ENCODE results near the gene ATAD3C.
"Not testable (repeated sequence)": the region's sequence is repeated elsewhere in the genome, so short reads cannot be mapped to it uniquely, and the experiment has no call there.

Gene ATAD3C, protein sequence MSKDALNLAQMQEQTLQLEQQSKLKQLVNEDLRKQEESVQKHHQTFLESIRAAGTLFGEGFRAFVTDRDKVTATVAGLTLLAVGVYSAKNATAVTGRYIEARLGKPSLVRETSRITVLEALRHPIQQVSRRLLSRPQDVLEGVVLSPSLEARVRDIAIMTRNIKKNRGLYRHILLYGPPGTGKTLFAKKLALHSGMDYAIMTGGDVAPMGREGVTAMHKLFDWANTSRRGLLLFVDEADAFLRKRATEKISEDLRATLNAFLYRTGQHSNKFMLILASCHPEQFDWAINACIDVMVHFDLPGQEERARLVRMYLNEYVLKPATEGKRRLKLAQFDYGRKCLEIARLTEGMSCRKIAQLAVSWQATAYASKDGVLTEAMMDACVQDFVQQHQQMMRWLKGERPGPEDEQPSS

DNA sequence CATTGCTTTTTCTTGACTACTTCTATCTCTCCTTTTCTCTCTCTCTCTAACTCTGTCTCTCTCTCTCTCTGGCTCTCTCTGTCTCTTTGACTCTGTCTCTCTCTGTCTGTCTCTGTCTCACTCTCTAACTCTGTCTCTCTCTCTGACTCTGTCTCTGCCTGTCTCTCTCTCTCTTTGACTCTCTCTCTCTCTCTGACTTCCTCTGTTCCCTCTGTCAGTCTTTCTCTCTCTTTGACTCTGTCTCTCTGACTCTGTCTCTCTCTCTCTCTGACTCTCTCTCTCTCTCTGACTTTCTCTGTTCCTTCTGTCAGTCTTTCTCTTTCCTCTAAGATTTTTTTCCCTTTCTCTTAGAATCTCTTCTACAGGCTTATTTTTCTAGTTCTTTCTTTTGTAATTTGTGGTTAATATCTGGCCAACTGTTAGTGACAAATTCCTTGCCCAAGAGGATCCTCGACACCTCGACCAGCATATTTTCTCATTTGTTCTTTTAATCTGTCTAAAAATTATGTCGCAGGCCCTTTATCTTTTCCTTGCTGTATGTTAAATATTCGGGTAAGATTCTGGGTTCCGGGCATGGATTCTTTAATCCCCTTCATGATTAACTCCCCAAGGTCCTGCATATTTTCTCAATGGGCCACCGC, at the start of gene ATAD3C:
TSS of gene ATAD3C (plus strand) at position 591 of the 641 bp plus-strand sequence. CDS start 995 bp downstream, outside the sequence.
- no peak for DNase-seq (ENCODE audit: low spot score)

DNA sequence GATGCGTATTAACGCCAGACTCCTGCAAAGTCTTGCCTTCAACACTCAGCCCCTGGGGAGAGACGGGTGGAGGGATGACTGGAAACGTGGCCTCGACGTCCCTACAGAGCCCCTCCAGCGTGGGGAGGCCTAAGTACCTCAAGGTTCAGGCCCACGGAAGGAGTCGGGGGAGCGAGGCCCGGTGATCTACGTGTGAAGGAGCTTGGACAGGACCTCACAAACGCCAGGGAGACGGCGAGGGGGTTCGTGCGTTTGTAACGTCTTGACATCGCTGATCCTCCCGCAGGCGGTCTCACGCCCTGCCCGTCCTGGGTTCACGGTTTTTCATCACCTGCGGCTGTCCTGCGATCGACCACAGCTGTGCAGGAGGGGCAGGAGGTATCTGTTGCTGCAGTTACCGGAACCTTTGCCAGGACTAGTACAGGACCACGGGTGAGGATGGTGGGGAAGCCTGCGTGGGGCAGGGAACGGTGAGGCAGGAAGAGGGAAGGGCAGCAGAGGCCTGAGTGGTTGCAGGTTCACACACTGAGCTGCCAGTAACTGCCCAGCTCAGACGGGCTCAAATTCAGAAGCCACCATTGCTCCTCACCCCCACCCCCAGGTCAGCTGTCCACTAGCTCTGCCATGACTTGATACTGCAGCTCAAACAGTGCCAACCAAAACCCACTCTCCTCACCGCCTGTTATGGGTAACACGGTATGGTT, 49.5 kb upstream of the ATAD3C start:
- DNase-seq (ENCODE audit: low spot score): peak; percentile 26

DNA sequence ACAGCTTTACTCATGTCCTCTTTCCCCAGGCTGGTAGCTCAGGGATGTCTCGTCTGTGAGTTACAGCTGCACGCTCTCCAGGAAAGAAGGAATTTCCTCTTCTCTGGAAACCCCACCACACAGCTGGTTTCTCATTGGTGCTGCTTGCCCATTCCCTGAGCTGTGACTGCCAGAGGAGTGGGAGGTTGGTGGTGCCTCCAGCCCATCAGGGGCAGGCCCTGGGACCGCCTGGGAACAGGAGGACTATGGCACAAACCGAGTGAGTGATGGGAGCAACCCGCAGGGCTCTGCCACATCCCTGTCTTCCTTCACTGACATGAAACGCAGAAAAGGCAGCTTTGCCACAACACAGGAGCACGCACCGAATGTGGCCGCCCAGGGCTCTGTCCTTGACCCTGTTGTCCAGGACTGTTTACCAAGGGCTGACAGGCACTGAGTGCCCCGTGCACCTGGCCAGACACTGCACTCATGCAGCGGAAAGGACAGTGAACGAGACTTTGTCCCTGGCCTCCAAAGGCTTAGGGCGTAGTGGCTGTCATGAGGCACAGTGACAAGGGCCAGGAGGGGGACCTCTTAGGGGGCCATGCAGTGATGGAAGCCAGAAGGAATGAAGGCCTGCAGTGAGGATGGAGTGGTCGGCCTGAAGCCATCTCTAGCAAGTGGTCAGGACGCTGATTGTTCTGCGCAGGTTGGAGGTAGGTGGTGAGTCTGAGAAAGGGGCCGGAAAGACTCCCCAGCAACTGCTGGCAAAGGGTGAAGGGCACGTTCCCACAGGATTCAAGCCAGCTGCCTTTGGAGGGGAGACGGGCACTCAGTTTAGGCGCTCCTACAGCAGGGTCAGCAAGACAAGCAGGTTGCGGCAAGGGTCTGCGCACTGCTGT, 48.7 kb upstream of the ATAD3C start:
- no peak for DNase-seq (ENCODE audit: low spot score)

DNA sequence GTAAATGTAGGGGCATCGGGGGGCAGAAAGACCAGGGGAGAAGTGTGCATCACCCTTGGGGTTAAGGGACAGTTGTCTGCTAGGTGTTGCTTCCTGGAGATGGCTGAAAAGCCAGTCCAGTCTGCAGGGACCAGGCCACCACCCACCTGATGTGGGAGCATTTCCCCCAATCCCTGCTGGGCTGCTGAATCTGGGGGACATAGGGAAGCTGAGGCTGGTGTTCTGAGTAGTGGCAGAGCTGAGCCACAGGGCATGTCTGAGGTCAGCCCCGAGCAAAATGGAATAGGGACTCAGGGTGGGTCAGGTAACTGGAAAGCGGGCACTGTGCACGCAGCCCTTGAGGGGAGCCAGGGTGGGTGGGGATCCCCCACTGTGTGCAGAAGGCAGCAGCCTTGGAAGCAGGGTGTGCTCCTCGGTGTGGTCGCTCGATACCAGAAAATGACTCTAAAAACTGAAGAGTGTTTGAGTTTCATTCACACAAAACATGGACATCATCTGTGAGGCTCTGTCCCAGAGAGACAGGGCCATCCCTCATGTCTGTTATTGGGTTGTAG, 48.0 kb upstream of the ATAD3C start:
- DNase-seq (ENCODE audit: low spot score): no peak

DNA sequence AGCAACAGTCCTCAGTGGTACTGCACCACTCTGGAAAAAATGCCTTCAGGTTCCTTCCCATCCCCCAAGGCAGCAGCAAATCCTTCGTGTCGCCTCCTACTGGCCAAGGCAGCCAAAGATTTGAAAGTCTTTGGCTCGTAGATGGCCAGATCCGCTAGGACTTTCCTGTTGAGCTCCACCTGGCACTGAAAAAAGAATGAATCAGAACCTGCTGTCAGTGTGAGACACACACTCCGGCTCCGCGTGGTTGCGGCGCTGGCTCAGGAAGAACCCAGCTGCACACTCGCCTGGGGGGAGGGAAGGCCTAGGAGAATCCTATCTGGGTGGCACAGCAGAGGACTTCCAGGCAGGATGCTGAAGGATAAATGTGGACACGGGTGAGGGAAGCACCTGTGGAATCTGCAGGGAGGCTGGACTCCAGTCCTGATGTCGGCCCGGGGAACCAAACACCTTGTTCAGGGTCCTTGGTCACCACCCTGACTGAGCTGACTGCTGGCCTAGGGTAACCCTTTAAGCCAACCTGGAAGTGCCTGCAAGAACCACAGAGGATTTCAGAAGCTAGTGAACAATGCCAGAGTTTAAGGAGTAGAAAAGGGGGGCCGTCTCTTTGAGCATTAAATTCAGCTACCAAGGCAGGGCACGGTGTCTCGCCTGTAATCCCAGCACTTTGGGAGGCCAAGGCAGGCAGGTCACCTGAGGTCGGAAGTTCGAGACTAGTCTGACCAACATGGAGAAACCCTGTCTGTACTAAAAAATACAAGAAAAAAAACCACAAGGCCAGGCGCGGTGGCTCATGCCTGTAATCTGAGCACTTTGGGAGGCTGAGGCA, 47.2 kb upstream of the ATAD3C start:
- DNase-seq (ENCODE audit: low spot score): peak; percentile 72

DNA sequence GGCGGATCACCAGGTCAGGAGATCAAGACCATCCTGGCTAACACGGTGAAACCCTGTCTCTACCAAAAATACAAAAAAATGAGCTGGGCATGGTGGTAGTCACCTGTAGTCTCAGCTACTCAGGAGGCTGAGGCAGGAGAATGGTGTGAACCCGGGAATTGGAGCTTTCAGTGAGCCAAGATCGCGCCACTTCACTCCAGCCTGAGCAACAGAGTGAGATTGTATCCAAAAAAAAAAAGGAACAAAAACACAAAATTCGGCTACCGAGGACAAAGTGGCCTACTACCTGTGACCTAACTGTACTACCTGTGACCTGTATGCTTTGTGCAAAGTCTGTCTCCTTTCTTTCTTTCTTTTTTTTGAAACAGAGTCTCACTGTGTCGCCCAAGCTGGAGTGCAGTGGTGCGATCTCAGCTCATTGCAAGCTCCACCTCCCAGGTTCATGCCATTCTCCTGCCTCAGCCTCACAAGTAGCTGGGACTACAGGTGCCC, 46.5 kb upstream of the ATAD3C start:
- not testable (repeated sequence) for DNase-seq (ENCODE audit: low spot score)

DNA sequence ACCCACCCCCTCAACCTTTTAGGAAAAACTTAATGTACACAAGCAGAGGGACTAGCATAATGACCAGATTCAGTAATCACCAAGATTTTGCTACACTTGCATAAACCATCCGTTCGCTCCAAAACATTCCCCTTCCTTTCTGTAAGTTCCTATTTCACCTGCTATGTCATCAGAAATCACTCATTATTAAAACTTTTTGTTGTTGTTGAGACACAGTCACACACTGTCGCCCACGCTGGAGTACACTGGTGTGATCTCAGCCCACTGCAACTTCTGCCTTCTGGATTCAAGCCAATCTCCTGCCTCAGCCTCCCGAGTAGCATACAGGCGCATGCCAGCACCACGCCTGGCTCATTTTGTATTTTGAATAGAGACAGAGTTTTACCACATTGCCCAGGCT, 45.8 kb upstream of the ATAD3C start:
- DNase-seq (ENCODE audit: low spot score): no peak

DNA sequence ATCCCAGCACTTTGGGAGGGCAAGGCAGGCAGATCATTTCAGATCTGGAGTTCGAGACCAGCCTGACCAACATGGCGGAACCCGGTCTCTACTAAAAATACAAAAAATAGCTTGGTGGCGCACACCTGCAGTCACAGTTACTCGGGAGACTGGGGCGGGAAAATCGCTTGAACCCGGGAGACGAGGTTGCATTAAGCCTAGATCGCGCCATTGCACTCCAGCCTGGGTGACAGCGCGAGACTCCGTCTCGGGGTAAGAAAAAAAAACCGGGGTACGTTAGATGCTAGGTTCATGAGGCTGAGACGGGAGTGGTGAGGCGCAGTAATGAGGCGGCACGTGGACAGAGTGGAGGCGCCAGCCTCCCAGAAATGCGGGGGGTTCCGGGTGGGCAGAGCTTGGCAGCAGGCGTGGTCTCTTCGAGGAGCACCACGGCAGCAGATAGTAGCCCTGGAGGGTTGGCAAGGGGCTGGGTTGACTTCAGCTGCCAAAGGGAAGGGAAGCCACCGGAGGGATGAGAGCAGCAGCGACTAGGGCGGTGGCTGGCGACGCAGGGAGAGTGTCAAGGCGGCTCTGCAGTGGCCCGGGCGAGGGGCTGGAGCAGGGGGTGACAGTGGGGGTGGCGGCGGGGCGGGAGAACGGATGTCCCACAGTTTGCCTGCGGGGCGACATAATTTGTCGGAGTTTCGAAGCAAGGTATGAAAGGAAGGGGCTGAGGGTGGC, 43.2 kb upstream of the ATAD3C start:
- no peak for DNase-seq (ENCODE audit: low spot score)

DNA sequence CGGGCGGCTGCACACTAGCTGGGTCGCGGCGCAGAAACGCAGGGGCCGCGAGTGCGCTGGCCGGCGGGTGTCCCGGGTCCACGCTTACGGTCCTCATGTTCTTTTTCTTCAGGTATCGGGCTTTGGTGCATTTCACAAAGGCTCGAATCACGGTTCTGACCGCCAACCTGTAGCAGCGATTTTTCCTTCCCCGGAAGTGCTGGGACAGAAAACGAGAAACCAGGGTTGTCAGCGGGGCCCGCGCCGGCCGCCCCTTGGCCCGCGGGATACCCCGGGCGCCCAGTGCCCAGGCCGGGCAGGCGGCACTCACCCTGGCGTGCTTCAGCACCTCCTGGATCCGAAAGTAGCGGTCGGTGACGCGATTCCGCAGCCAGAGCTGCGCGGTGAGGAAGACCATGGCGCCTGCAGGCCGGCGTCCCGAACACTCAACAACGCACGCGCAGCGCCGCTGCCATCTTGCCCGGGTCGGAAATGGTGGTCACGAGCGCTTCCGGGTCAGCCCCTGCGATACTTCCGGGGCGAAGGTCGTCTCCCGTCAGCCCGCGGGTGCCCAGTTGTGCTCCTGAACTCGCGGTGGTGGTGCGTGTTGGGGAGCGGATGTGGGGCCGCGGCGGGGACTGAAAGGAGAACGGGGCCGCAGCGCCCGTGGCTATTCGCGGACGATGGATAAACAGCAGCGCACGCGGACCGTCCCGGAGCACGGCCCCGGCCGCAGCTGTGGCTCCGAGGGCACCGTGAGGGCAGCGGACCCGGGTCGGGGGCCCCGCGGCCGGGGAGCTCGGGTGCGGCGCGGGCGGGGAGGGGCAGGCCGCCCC, 42.5 kb upstream of the ATAD3C start, which contains the start of gene MRPL20:
TSS of gene MRPL20 (minus strand) at position 473 of the 815 bp plus-strand sequence. CDS start at position 397, 76 bp downstream.
- DNase-seq (ENCODE audit: low spot score): peak; percentile 96

DNA sequence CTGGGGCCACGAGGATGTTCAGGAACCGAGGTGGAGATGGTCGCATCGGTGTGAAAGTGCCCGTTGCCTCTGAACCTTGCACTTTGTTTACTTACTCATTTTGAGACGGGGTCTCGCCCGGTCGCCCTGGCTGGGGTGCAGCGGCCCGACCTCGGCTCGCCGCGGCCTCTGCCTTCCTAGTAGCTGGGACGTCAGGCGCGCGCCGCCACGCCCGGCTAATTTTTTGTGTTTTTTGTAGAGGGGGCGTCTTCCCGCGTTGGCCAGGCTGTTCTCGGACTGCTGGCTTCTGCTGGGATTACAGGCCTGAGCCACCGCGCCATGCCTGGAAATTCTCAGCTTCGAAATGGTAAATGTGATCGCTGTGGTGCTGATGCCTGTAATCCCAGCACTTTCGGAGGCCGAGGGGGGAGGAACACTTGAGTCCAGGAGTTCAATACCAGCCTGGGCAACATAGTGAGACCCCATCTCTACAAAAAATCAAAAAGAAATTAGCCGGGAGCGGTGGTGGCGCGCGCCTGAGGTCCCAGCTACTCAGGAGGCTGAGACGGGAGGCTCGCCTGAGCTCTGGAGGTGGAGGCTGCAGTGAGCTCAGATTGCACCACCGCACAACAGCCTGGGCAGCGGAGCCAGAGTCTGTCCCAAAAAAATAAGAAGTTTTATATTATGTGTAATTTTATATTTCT, 41.7 kb upstream of the ATAD3C start:
- peak; percentile 58 for DNase-seq (ENCODE audit: low spot score)

DNA sequence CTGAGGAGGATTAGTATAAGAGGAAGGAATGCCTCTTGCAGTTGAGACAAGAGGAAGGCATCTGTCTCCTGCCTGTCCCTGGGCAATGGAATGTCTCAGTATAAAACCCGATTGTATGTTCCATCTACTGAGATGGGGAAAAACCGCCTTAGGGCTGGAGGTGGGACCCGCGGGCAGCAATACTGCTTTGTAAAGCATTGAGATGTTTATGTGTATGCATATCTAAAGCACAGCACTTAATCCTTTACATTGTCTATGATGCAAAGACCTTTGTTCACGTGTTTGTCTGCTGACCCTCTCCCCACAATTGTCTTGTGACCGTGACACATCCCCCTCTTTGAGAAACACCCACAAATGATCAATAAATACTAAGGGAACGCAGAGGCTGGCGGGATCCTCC, 39.3 kb upstream of the ATAD3C start:
- DNase-seq (ENCODE audit: low spot score): not testable (repeated sequence)

DNA sequence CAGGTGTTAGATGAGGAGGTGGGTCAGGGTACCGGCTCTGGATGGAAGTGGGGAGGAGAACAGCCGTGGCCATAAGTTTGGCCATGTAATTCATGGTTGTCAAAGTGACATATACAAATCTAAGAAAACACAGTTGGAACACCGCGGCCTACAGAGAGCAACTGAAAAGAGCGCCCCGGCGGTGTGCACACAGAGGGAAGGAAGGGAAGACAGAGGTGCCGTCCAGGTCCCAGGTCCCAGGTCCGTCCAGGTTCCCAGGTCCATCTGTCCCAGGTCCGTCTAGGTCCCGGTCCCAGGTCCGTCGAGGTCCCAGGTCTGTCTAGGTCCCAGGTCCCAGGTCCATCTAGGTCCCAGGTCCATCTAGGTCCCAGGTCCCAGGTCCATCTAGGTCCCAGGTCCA, 37.9 kb upstream of the ATAD3C start:
- no peak for DNase-seq (ENCODE audit: low spot score)

DNA sequence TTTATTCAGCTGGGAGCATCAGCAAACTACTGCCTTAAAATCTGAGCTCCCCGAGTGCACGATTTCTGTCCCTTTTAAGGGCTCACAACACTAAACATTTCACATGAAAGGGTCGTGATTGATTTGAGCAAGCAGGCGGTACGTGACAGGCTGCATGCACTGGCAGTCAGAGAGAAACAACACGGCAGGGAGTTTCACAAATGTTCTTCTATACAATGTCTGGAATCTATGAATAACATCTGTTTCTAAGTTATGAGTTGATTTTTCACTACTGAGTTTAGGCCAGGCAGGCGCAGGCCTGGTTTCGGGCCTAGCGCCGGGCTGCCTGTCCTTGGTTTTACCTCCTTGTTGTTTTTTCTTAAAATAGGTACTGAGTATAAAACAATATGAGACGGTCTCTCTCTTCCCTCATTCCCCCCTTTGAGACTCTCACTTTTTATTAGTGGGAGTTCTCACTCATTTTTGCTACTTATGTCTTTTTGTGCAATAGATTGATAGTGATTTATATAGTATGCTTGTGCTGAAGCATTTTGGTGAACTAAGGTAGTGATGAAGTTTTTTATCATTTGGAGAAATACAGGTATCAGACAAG, 37.1 kb upstream of the ATAD3C start:
- DNase-seq (ENCODE audit: low spot score): not testable (repeated sequence)

DNA sequence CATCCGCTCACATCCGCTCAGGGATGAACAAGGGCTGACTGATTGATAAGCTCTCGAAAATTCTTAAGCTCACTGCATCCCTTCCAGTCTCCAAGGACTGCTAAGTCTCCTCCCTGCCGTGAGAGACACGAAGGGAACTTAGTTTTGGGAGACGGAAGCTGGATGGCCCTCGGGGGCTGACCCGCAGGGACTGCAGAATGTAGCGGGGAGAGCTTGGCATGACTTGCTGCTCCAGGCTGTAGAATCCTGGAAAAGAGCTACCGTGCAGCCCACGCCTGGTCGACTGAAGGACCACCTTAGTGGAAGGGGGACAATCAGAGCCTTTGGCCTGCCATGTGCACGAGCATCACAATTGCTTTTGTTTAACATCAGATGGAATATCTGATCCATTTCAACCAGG, 33.7 kb upstream of the ATAD3C start:
- DNase-seq (ENCODE audit: low spot score): no peak

DNA sequence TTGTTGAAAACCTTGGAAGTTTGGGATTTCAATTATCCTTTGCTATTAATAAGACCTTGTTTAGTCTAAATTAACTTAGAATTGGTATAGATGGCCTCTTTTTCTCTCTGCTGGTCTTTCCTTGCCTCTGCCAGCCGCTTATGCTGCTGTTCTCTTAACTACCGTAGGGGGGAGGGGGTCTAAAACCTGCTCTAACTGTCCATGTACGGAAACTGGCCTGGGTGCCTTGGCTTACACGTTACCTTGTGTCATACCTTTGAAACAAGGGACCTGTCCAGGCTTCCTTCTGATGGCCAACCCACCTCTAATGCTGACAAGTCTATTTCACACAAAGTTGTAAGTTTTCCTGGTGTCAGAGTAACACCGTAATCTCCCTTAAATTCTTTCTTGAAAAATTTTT, 32.1 kb upstream of the ATAD3C start:
- DNase-seq (ENCODE audit: low spot score): not testable (repeated sequence)

DNA sequence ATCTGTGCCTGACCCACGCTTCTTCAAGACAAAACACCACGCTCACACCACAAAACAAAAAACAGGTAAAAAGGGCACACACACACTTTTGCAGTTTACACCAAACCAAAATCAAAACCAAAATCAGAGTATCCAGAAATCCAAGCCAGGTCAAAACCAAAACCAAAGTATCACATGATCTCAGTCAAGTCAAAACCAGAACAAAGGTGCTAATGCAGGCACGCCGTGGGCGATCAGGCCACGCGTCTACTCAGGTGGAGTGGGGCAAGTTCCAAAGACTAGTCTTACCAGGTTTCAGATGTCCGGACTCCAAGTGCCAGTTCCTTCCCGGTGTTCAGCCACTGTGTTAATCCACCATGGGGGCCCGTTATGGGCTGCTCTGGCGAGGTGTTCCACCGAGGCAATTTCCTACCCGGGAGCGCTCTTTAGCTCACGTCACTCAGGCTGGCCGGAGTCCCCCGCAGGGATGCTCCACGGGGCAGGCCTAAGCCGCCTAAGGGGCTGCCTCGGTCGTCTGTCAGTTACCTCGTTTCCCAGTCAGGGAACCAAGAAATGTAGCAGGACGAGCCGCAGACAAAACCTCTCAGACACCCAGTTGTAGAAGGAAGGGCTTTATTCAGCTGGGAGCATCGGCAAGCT, 31.5 kb upstream of the ATAD3C start:
- not testable (repeated sequence) for DNase-seq (ENCODE audit: low spot score)
